OCI-LY7 (cell line): ENCODE data around the gene SNF8. TPM values are rescaled to one million over a fixed set of nuclear protein-coding genes. Genes with fewer than 3 reads are reported as not detected.

Experiments
- BruUV-seq: library from RNA; stranded (reverse); fragments of 400-500 nt; replicated peaks from 2 replicates; lab custom pipeline; 2021; lab: Mats Ljungman, UMichigan
- CTCF ChIA-PET: fragments of 300-600 bp; sonication (Branson Sonifier 250); formaldehyde crosslinking; loops from one replicate; lab custom pipeline; 2022; ENCODE audit warnings: antibody characterized with exemption; ENCODE audit not compliant: unreplicated experiment; lab: Charles Lee
- POLR2A ChIA-PET: fragments of 300-600 bp; sonication (Branson Sonifier 250); formaldehyde crosslinking; loops from one replicate; lab custom pipeline; 2022; ENCODE audit warnings: antibody characterized with exemption; lab: Charles Lee
- DNase-seq: peaks from one replicate; pipeline ENCODE4 v3.0.0-alpha.2; 2015; ENCODE audit warnings: low spot score
- H2AFZ ChIP-seq: fragments of 200-600 bp; sonication (generic), shearing (Covaris generic); 2 replicates; pipeline ENCODE4 v1.6.1; 2014; ENCODE audit warnings: mild to moderate bottlenecking, antibody characterized with exemption, low read length, moderate library complexity
- H3K27ac ChIP-seq: fragments of 200-600 bp; sonication (generic); 2 replicates; pipeline ENCODE4 v1.5.1; 2014; ENCODE audit warnings: mixed run types, low read depth, mild to moderate bottlenecking, moderate library complexity, low read length, inconsistent platforms; ENCODE audit not compliant: poor library complexity, severe bottlenecking
- H3K36me3 ChIP-seq: fragments of 200-600 bp; sonication (generic); 2 replicates; pipeline ENCODE4 v1.6.1; 2014; ENCODE audit warnings: mild to moderate bottlenecking, antibody characterized with exemption, low read length, moderate library complexity, mixed read lengths; ENCODE audit not compliant: insufficient read depth
- H3K4me1 ChIP-seq: fragments of 200-600 bp; sonication (generic); 2 replicates; pipeline ENCODE4 v1.5.1; 2014; ENCODE audit warnings: mild to moderate bottlenecking, low read length; ENCODE audit not compliant: insufficient read depth, poor library complexity, severe bottlenecking
- H3K4me2 ChIP-seq: fragments of 200-600 bp; sonication (generic); 2 replicates; pipeline ENCODE4 v1.6.1; 2014; ENCODE audit warnings: mild to moderate bottlenecking, low read length
- H3K4me3 ChIP-seq: fragments of 200-600 bp; sonication (generic); 2 replicates; pipeline ENCODE4 v1.5.1; 2014; ENCODE audit warnings: mild to moderate bottlenecking, low read depth, low read length; ENCODE audit not compliant: poor library complexity, severe bottlenecking
- H3K79me2 ChIP-seq: fragments of 200-600 bp; sonication (generic); 2 replicates; pipeline ENCODE4 v1.6.1; 2016; ENCODE audit warnings: low read depth, mild to moderate bottlenecking, low read length, moderate library complexity, mixed read lengths; ENCODE audit not compliant: insufficient read depth
- H3K9me2 ChIP-seq: fragments of 200-600 bp; sonication (generic); 2 replicates; pipeline ENCODE4 v1.6.1; 2016; ENCODE audit warnings: mild to moderate bottlenecking, low read length, mixed read lengths; ENCODE audit not compliant: insufficient read depth
- H3K9me3 ChIP-seq: fragments of 200-600 bp; sonication (generic); 2 replicates; pipeline ENCODE4 v1.6.1; 2014; ENCODE audit warnings: mild to moderate bottlenecking, mixed run types, low read length, mixed read lengths
- H4K20me1 ChIP-seq: fragments of 200-600 bp; sonication (generic); 2 replicates; pipeline ENCODE4 v1.6.1; 2014; ENCODE audit warnings: mild to moderate bottlenecking, antibody characterized with exemption, low read length, moderate library complexity, mixed read lengths; ENCODE audit not compliant: insufficient read depth
- CTCF ChIP-seq: fragments of 200-600 bp; sonication (generic); conservative IDR thresholded peaks from 2 replicates; pipeline ENCODE4 v1.5.1; 2014; ENCODE audit warnings: mild to moderate bottlenecking, antibody characterized with exemption, low read length, moderate library complexity, mixed read lengths
- EZH2phosphoT487 ChIP-seq: fragments of 200-600 bp; sonication (generic); IDR thresholded peaks from 2 replicates; pipeline ENCODE4 v1.6.1; 2018; ENCODE audit warnings: low read depth, borderline replicate concordance, mild to moderate bottlenecking, mixed run types, antibody characterized with exemption, low read length, moderate library complexity, mixed read lengths
- intact Hi-C: fragments of 100-400 bp; cut with micrococcal nuclease; formaldehyde crosslinking; loops from one replicate; pipeline ENCODE4 v1.10.0; 2022; ENCODE audit not compliant: unreplicated experiment
- total RNA-seq, 2 experiments: library from RNA; depleted of rRNA in 1 of 2; stranded (reverse); fragments of >200 nt in 1 of 2; shearing (Covaris generic) in 1 of 2; gene quantifications; 2 replicates each; pipeline ENCODE4 v1.2.3, GENCODE V29; 2014 to 2022

The SNF8 gene
- total RNA-seq, 2 experiments from 2014 or later, result 45.8 to 92.2 TPM

GRCh38 chr17:48989100-48989499 lies 44.5 kb upstream of the SNF8 start:
- H3K4me1 ChIP-seq, result no peaks in the 10 kb centered on the region

GRCh38 chr17:48985436-48986245 lies 41.0 kb upstream of the SNF8 start:
- H3K4me2 ChIP-seq, result no peak overlapping the region
- H3K27ac ChIP-seq, result no peak overlapping the region
- no peak overlapping the region for H3K4me3 ChIP-seq
- H3K79me2 ChIP-seq, result no peaks in the 10 kb centered on the region
- intact Hi-C loops, result no loop called here
- ChIA-PET POLR2A (no interaction called here), CTCF (no interaction called here)
- no peak overlapping the region for H2AFZ ChIP-seq
- H3K36me3 ChIP-seq, result no peaks in the 10 kb centered on the region
- no peaks in the 10 kb centered on the region for H3K9me2 ChIP-seq
- H3K9me3 ChIP-seq, result no peaks in the 10 kb centered on the region
- BruUV-seq, result no TSS peak
- TF ChIP-seq CTCF (no peak), EZH2phosphoT487 (no peak)
- DNase-seq, result no peak
- H3K4me1 ChIP-seq, result no peaks in the 10 kb centered on the region
- H4K20me1 ChIP-seq, result no peaks in the 10 kb centered on the region

More at GRCh38 chr17:48989100-48989499, 44.5 kb upstream of the SNF8 start:
- H3K36me3 ChIP-seq, result no peaks in the 10 kb centered on the region
- H3K9me2 ChIP-seq, result no peaks in the 10 kb centered on the region
- CTCF ChIA-PET, result no interaction called here
- no peak for DNase-seq
- H2AFZ ChIP-seq, result no peak overlapping the region
- no TSS peak for BruUV-seq
- no peak overlapping the region for H3K27ac ChIP-seq
- POLR2A ChIA-PET, result interaction anchor here (0.6 kb wide), 1 partner anchor 283 kb away, joined by 3 read pairs; no protein-coding TSS in a partner anchor
- no peak overlapping the region for H3K4me3 ChIP-seq
- no peak overlapping the region for H3K4me2 ChIP-seq
- TF ChIP-seq CTCF (no peak), EZH2phosphoT487 (no peak)
- H3K9me3 ChIP-seq, result no peaks in the 10 kb centered on the region
- no peaks in the 10 kb centered on the region for H4K20me1 ChIP-seq
- H3K79me2 ChIP-seq, result no peaks in the 10 kb centered on the region
- intact Hi-C loops, result no loop called here

GRCh38 chr17:48981927-48982539 lies 37.4 kb upstream of the SNF8 start:
- intact Hi-C loops, result no loop called here
- H3K27ac ChIP-seq, result no peak overlapping the region
- DNase-seq, result no peak
- H4K20me1 ChIP-seq, result no peaks in the 10 kb centered on the region
- no TSS peak for BruUV-seq
- H3K4me2 ChIP-seq, result no peak overlapping the region
- CTCF ChIA-PET, result no interaction called here
- H3K79me2 ChIP-seq, result no peaks in the 10 kb centered on the region
- no peak overlapping the region for H2AFZ ChIP-seq
- H3K4me1 ChIP-seq, result no peaks in the 10 kb centered on the region
- H3K9me3 ChIP-seq, result no peaks in the 10 kb centered on the region
- H3K4me3 ChIP-seq, result no peak overlapping the region
- no peaks in the 10 kb centered on the region for H3K36me3 ChIP-seq
- no peaks in the 10 kb centered on the region for H3K9me2 ChIP-seq
- POLR2A ChIA-PET, result no interaction called here
- TF ChIP-seq CTCF (no peak), EZH2phosphoT487 (no peak)
